GM23338 (cell line): ENCODE data around the gene THYN1. TPM values are rescaled to one million over a fixed set of nuclear protein-coding genes. Genes with fewer than 3 reads are reported as not detected.

Source experiments
- ATAC-seq: fragments of 200-7000 bp; cut with Tn5 transposase; 3 replicates; pipeline ENCODE4 v1.9.1; 2020
- DNase-seq: peaks from one replicate; pipeline ENCODE4 v3.0.0-alpha.2; 2015; ENCODE audit warnings: low spot score
- H2AFZ ChIP-seq: fragments of 200-600 bp; sonication (generic); 2 replicates; pipeline ENCODE4 v1.8.0; 2016; ENCODE audit warnings: antibody characterized with exemption, mild to moderate bottlenecking, moderate library complexity
- H3F3A ChIP-seq: fragments of 200-600 bp; sonication (generic); replicated peaks from 2 replicates; pipeline ENCODE4 v1.8.0; 2017; ENCODE audit warnings: antibody characterized with exemption, mixed run types, low read depth
- H3K27ac ChIP-seq: fragments of 200-600 bp; sonication (generic); 2 replicates; pipeline ENCODE4 v1.6.1; 2016; ENCODE audit warnings: low read depth
- H3K27me3 ChIP-seq: fragments of 200-600 bp; sonication (generic); 2 replicates; pipeline ENCODE4 v1.8.0; 2016; ENCODE audit warnings: mild to moderate bottlenecking, mixed run types, moderate library complexity; ENCODE audit not compliant: insufficient read depth
- H3K36me3 ChIP-seq: fragments of 200-600 bp; sonication (generic); 2 replicates; pipeline ENCODE4 v1.8.0; 2016; ENCODE audit warnings: mild to moderate bottlenecking; ENCODE audit not compliant: insufficient read depth
- H3K4me1 ChIP-seq: fragments of 200-600 bp; sonication (generic); 2 replicates; pipeline ENCODE4 v1.8.0; 2016; ENCODE audit warnings: mild to moderate bottlenecking, moderate library complexity; ENCODE audit not compliant: insufficient read depth
- H3K4me2 ChIP-seq: fragments of 200-600 bp; sonication (generic); 2 replicates; pipeline ENCODE4 v1.7.1; 2017; ENCODE audit warnings: mixed run types
- H3K4me3 ChIP-seq: fragments of 200-600 bp; sonication (generic); 2 replicates; pipeline ENCODE4 v1.6.1; 2016; ENCODE audit warnings: mixed run types
- H3K79me2 ChIP-seq: fragments of 200-600 bp; sonication (generic); replicated peaks from 2 replicates; pipeline ENCODE4 v1.8.0; 2017; ENCODE audit warnings: mild to moderate bottlenecking; ENCODE audit not compliant: insufficient read depth
- H3K9me2 ChIP-seq: fragments of 200-600 bp; sonication (generic); 2 replicates; pipeline ENCODE4 v1.8.0; 2017; ENCODE audit not compliant: insufficient read depth
- H4K20me1 ChIP-seq: fragments of 200-600 bp; sonication (generic); replicated peaks from 2 replicates; pipeline ENCODE4 v1.8.0; 2017; ENCODE audit warnings: mild to moderate bottlenecking; ENCODE audit not compliant: insufficient read depth
- H3K27ac Mint-ChIP-seq: 2 replicates; pipeline ENCODE4 v1.8.0; 2020; ENCODE audit warnings: inconsistent platforms, mild to moderate bottlenecking, moderate library complexity, mixed read lengths
- H3K27me3 Mint-ChIP-seq: 3 replicates; pipeline ENCODE4 v1.8.0; 2022; ENCODE audit warnings: low read depth, mild to moderate bottlenecking, moderate library complexity, mixed read lengths, inconsistent platforms; ENCODE audit not compliant: insufficient read depth, poor library complexity
- H3K36me3 Mint-ChIP-seq: 3 replicates; pipeline ENCODE4 v1.8.0; 2021; ENCODE audit warnings: low read depth, mild to moderate bottlenecking, inconsistent platforms, moderate library complexity, mixed read lengths
- H3K4me1 Mint-ChIP-seq: 3 replicates; pipeline ENCODE4 v1.8.0; 2020; ENCODE audit warnings: mild to moderate bottlenecking, inconsistent platforms, mixed read lengths
- H3K4me3 Mint-ChIP-seq: 3 replicates; pipeline ENCODE4 v1.8.0; 2021; ENCODE audit warnings: moderate library complexity, mild to moderate bottlenecking, inconsistent platforms, mixed read lengths
- H3K9me3 Mint-ChIP-seq: 3 replicates; pipeline ENCODE4 v1.8.0; 2020; ENCODE audit warnings: moderate library complexity, mild to moderate bottlenecking, inconsistent platforms, mixed read lengths
- CREB1 ChIP-seq: fragments of 250-450 bp; sonication (Bioruptor Pico); IDR thresholded peaks from 2 replicates; pipeline ENCODE4 v1.5.0; 2020; ENCODE audit warnings: low read depth, mild to moderate bottlenecking, moderate library complexity
- EZH2 ChIP-seq: fragments of 200-600 bp; sonication (generic); IDR thresholded peaks from one replicate; pipeline ENCODE4 v1.8.0; 2017; ENCODE audit warnings: antibody characterized with exemption, mild to moderate bottlenecking, low read depth; ENCODE audit not compliant: unreplicated experiment
- EZH2phosphoT487 ChIP-seq: fragments of 200-600 bp; sonication (generic); IDR thresholded peaks from one replicate; pipeline ENCODE4 v1.8.1; 2018; ENCODE audit warnings: antibody characterized with exemption; ENCODE audit not compliant: unreplicated experiment
- NANOG ChIP-seq: IDR thresholded peaks from 2 replicates; pipeline ENCODE4 v1.6.1; 2016; ENCODE audit warnings: antibody characterized with exemption, borderline replicate concordance
- POLR2AphosphoS5 ChIP-seq: IDR thresholded peaks from 2 replicates; pipeline ENCODE4 v1.6.1; 2016; ENCODE audit warnings: antibody characterized with exemption, low read depth
- ZNF331 ChIP-seq: fragments of 250-450 bp; sonication (Bioruptor Pico); IDR thresholded peaks from 2 replicates; pipeline ENCODE4 v1.5.0; 2020; ENCODE audit warnings: low read depth, mild to moderate bottlenecking, moderate library complexity
- ZNF462 ChIP-seq: fragments of 250-450 bp; sonication (Bioruptor Pico); IDR thresholded peaks from 2 replicates; pipeline ENCODE4 v1.5.0; 2020; ENCODE audit warnings: mild to moderate bottlenecking, moderate library complexity
- polyA plus RNA-seq: library from polyadenylated mRNA; unstranded; fragments of >200 nt; fragmentation: Nextera tagmentation; extraction: Ambion mirVana; gene quantifications from 2 replicates; pipeline ENCODE4 v1.2.1, GENCODE V29; 2016
- total RNA-seq: library from RNA; depleted of rRNA; stranded (reverse); fragments of >200 nt; shearing (Covaris generic); gene quantifications from 2 replicates; pipeline ENCODE4 v1.2.3, GENCODE V29; 2014

The THYN1 gene
- total and polyA plus RNA-seq, 2 experiments from 2014 or later = 116 to 216 TPM

- H3K27ac Mint-ChIP-seq = peak overlapping the region; percentile 98
- Histone ChIP-seq H3K27ac (peak overlapping the region; percentile 71), H3K27me3 (no peaks in the 10 kb centered on the region), H3K36me3 (no peaks in the 10 kb centered on the region), H3F3A (peaks cover 10% of the 10 kb centered on the region; the same call in 1 of the 2 replicates), H3K4me3 (peak overlapping the region; percentile 90), H3K9me2 (no peaks in the 10 kb centered on the region), H4K20me1 (no peaks in the 10 kb centered on the region), H3K4me2 (peak overlapping the region; percentile 93), H3K4me1 (peaks cover 50% of the 10 kb centered on the region), H2AFZ (no peak overlapping the region), H3K79me2 (peaks cover 72% of the 10 kb centered on the region)
- peak overlapping the region; percentile 99 for H3K4me3 Mint-ChIP-seq
- peaks cover 31% of the 10 kb centered on the region for H3K27me3 Mint-ChIP-seq
- TF ChIP-seq EZH2phosphoT487 (no peak), ZNF331 (CRISPR knock-in tag) (no peak), CREB1 (CRISPR knock-in tag) (peak; percentile 95), ZNF462 (CRISPR knock-in tag) (peak; percentile 72), POLR2AphosphoS5 (peak; percentile 73), NANOG (peak; percentile 84), EZH2 (no peak)
- ATAC-seq (peak; percentile 36), DNase-seq (peak; percentile 91)
- H3K9me3 Mint-ChIP-seq = peaks cover 4% of the 10 kb centered on the region; the same call in 1 of the 3 replicates
- H3K4me1 Mint-ChIP-seq = peaks cover 54% of the 10 kb centered on the region
- peaks cover 33% of the 10 kb centered on the region for H3K36me3 Mint-ChIP-seq
Observed at GRCh38 chr11:134272381-134273316, 19.5 kb upstream of the THYN1 start.
